Gastrocnemius medialis (tissue), 4 donors: Measurements from ENCODE around the gene TMA7. TPM values are rescaled to one million over a fixed set of nuclear protein-coding genes. Genes with fewer than 3 reads are reported as not detected.

Experiments
- ATAC-seq, 2 donors: fragments of 150-250 bp; one replicate each; pipeline ENCODE4 v1.9.1; 2016
- DNase-seq, 2 donors: peaks; one replicate each; pipeline ENCODE4 v3.0.0-alpha.2; 2019
- H3K27ac ChIP-seq, 4 donors: fragments of 200-600 bp; sonication (generic); 1 replicate in 1 of 4; 2 replicates in 3 of 4; pipeline ENCODE4 v1.5.1; 2016 to 2018; ENCODE audit warnings: mild to moderate bottlenecking in 2 of 4, moderate library complexity in 1 of 4
- H3K27me3 ChIP-seq, 3 donors: fragments of 200-600 bp; sonication (generic) in 2 of 3; 1 replicate in 1 of 3; 2 replicates in 2 of 3; pipeline versions ENCODE4 v1.5.1 to v1.6.0; 2016 to 2019; ENCODE audit warnings: mild to moderate bottlenecking in 1 of 3, moderate library complexity in 1 of 3
- H3K36me3 ChIP-seq, 2 donors: fragments of 200-600 bp; sonication (generic) in 1 of 2; one replicate each; pipeline ENCODE4 v1.5.1; 2017 to 2018
- H3K4me1 ChIP-seq, 2 donors: fragments of 200-600 bp; sonication (generic) in 1 of 2; one replicate each; pipeline ENCODE4 v1.5.1; 2016 to 2017; ENCODE audit warnings: mild to moderate bottlenecking in 2 of 2
- H3K4me3 ChIP-seq, 4 donors: fragments of 200-600 bp; sonication (generic) in 3 of 4; 1 replicate in 1 of 4; 2 replicates in 3 of 4; pipeline ENCODE4 v1.5.1; 2016 to 2019; ENCODE audit warnings: mild to moderate bottlenecking in 2 of 4
- H3K9me3 ChIP-seq, 3 donors: fragments of 200-600 bp; sonication (generic) in 2 of 3; 1 replicate in 1 of 3; 2 replicates in 2 of 3; pipeline ENCODE4 v1.5.1; 2016 to 2019
- POLR2A ChIP-seq, 2 donors: fragments of 450-650 bp; IDR thresholded peaks; one replicate each; pipeline ENCODE4 v1.6.1; 2017; ENCODE audit warnings: antibody characterized with exemption in 2 of 2, mild to moderate bottlenecking in 2 of 2, moderate library complexity in 2 of 2
- in situ Hi-C, 4 donors: fragments of 200-750 bp; cut with MboI; loops; one replicate each; pipeline versions ENCODE4 v1.15.0 to v1.8.0; 2017; ENCODE audit warnings: low sequenced_read_pairs in 4 of 4
- intact Hi-C: fragments of 100-400 bp; cut with DNase I; formaldehyde crosslinking; loops from one replicate; pipeline ENCODE4 v1.15.1; 2023; ENCODE audit warnings: low total_unique reads
- total RNA-seq, 4 donors: library from RNA; depleted of rRNA; stranded (reverse); fragments of >200 nt; gene quantifications; one replicate each; pipeline versions ENCODE4 v1.1.0 to v1.2.3, GENCODE V29; 2016
- TF ChIP-seq, protein P1 (sequence below), 5 experiments: fragments of 450-650 bp in 3 of 5; fragments of 200-600 bp in 2 of 5; sonication (generic) in 2 of 5; IDR thresholded peaks in 4 of 5; conservative IDR thresholded peaks in 1 of 5; 1 replicate in 4 of 5; 2 replicates in 1 of 5; pipeline ENCODE4 v1.5.1; 2016 to 2019; ENCODE audit warnings: antibody characterized with exemption in 5 of 5, mild to moderate bottlenecking in 3 of 5, moderate library complexity in 3 of 5

The TMA7 gene
- total RNA-seq, 4 donors from 2014 or later = 202 to 353 (median 294) TPM

DNA sequence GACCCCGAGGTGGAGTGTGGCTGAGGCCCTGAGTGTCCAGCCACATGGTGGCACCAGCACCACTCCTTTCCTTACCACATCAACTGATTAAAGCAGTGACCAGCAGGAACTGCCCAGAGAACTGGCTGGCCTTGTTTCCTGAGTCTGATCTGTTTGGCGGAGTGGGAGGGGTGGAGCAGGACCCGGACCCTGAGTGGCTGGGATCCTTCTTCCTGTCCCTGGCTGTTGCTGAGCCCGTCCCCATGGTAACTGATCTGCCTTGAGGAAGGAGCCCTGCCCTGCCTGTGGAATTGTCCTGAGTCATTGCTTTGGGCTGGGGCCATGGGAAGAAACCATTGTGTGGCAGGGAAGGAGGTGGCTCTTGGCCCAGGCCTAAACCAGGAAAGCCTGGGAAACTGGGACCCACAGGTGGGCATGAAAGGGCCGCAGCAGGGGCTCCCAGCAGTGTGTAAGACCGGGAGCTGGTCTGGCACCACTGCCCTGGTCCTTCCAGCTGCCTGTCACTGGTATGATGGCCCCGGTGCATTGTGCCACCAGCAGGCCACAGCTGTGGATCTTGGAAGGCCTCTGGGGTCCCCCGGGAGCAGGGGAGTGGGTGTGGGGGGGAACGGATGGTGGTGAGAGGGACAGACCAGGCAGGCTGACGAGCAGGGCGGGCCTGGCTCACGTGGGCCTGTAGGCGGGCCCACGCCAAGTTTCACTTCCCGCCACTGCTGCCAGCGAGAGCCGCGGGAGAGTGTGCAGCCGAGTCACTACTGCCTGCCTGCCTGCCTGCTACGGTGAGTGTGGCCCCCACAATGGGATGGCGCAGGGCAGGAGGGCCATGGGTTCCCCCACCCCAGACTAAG lies 25.7 kb downstream of the TMA7 start:
- intact Hi-C loops (loop anchor here (1.0 to 5.0 kb wide), 6 partner anchors 36 to 222 kb away; partner anchors contain the start of genes NCKIPSD, SLC26A6 and UQCRC1), in situ Hi-C loops (loop anchor here in 2 of 4 donors (5.0 to 10.0 kb wide), 2 partner anchors 79 to 92 kb away; partner anchors contain the start of gene PFKFB4 (in 1 of the 2))
- H3K4me3 ChIP-seq = peak overlapping the region; percentile 56 to 76 (median 70)
- H3K27me3 ChIP-seq = no peaks in the 10 kb centered on the region
- peak; percentile 92 to 96 for ATAC-seq
- DNase-seq = peak; percentile 99
- peaks cover 39 to 40% of the 10 kb centered on the region in 2 donors for H3K4me1 ChIP-seq
- peak overlapping the region; percentile 99 to 100 (median 100) for H3K27ac ChIP-seq
- no peaks in the 10 kb centered on the region for H3K9me3 ChIP-seq
- peaks cover 0 to 22% of the 10 kb centered on the region in 2 donors for H3K36me3 ChIP-seq
- TF ChIP-seq POLR2A (IDR thresholded peaks at IDR 0.05) = peak; percentile 77 to 83
- TF ChIP-seq, protein P1, sequence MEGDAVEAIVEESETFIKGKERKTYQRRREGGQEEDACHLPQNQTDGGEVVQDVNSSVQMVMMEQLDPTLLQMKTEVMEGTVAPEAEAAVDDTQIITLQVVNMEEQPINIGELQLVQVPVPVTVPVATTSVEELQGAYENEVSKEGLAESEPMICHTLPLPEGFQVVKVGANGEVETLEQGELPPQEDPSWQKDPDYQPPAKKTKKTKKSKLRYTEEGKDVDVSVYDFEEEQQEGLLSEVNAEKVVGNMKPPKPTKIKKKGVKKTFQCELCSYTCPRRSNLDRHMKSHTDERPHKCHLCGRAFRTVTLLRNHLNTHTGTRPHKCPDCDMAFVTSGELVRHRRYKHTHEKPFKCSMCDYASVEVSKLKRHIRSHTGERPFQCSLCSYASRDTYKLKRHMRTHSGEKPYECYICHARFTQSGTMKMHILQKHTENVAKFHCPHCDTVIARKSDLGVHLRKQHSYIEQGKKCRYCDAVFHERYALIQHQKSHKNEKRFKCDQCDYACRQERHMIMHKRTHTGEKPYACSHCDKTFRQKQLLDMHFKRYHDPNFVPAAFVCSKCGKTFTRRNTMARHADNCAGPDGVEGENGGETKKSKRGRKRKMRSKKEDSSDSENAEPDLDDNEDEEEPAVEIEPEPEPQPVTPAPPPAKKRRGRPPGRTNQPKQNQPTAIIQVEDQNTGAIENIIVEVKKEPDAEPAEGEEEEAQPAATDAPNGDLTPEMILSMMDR (IDR thresholded peaks at IDR 0.05 in 4 of 5, conservative IDR thresholded peaks at IDR 0.05 in 1 of 5) = peak in 4 of 5 experiments; percentile 81 to 88 (median 86)

- in situ Hi-C loops (loop anchor here in 2 of 4 donors (5.0 to 10.0 kb wide), 2 partner anchors 78 to 91 kb away; partner anchors contain the start of gene PFKFB4 (in 1 of the 2)), intact Hi-C loops (loop anchor here (1.0 to 5.0 kb wide), 4 partner anchors 37 to 221 kb away; partner anchors contain the start of genes NCKIPSD, SLC26A6 and UQCRC1)
- Histone ChIP-seq H3K9me3 (no peaks in the 10 kb centered on the region), H3K4me1 (peaks cover 40 to 41% of the 10 kb centered on the region in 2 donors), H3K36me3 (peaks cover 0 to 14% of the 10 kb centered on the region in 2 donors), H3K4me3 (peak overlapping the region; percentile 56 to 76 (median 70)), H3K27me3 (no peaks in the 10 kb centered on the region), H3K27ac (peak overlapping the region; percentile 99 to 100 (median 100))
- peak in 1 of 2 donors; percentile 0 for TF ChIP-seq POLR2A (IDR thresholded peaks at IDR 0.05)
- TF ChIP-seq, protein P1 (IDR thresholded peaks at IDR 0.05 in 4 of 5, conservative IDR thresholded peaks at IDR 0.05 in 1 of 5) = no peak
- DNase-seq = peak; percentile 32 to 54
- ATAC-seq = peak; percentile 6 to 16
Measured at GRCh38 chr3:48466386-48467109, 26.5 kb downstream of the TMA7 start.

DNA sequence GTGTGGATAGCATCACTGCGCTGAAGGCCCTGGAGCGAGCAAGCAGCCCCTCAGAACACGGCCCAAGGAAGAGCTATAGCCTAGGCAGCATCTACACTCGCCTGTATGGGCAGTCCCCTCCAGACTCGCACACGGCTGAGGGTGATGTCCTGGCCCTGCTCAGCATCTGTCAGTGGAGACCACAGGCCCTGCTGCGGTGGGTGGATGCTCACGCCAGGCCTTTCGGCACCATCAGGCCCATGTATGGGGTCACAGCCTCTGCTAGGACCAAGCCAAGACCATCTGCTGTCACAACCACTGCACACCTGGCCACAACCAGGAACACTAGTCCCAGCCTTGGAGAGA lies 27.0 kb downstream of the TMA7 start:
- H3K36me3 ChIP-seq = peaks cover 0 to 10% of the 10 kb centered on the region in 2 donors
- in situ Hi-C loops = loop anchor here in 2 of 4 donors (5.0 to 10.0 kb wide), 2 partner anchors 78 to 90 kb away; partner anchors contain the start of gene PFKFB4 (in 1 of the 2)
- peaks cover 44 to 46% of the 10 kb centered on the region in 2 donors for H3K4me1 ChIP-seq

More for the DNA sequence above, 27.0 kb downstream of the TMA7 start:
- ATAC-seq (no peak), DNase-seq (no peak)
- peak overlapping the region; percentile 99 to 100 (median 100) for H3K27ac ChIP-seq
- intact Hi-C loops = loop anchor here (5.0 kb wide), 2 partner anchors 140 to 220 kb away; partner anchors contain the start of genes NCKIPSD and UQCRC1
- TF ChIP-seq POLR2A (IDR thresholded peaks at IDR 0.05) = no peak
- TF ChIP-seq, protein P1 (IDR thresholded peaks at IDR 0.05 in 4 of 5, conservative IDR thresholded peaks at IDR 0.05 in 1 of 5) = no peak
- H3K9me3 ChIP-seq = no peaks in the 10 kb centered on the region
- peak overlapping the region; percentile 56 to 76 (median 70) for H3K4me3 ChIP-seq
- H3K27me3 ChIP-seq = no peaks in the 10 kb centered on the region
